Activated naive CD4-positive, alpha-beta T cell treated with anti-CD3 and anti-CD28 coated beads, Interleukin-2, amount 50 U/mL, for 72 hours (primary cell): ENCODE results near the gene RPL4. TPM values are rescaled to one million over a fixed set of nuclear protein-coding genes. Genes with fewer than 3 reads are reported as not detected.

Experiments used
- ATAC-seq, 2 donors: fragments of 150-1000 bp; cut with Tn5 transposase; 2 replicates each; pipeline ENCODE4 v1.10.0; 2021; ENCODE audit warnings: mild to moderate bottlenecking in 2 of 2, moderate library complexity in 2 of 2
- DNase-seq, 2 donors: peaks; one replicate each; pipeline ENCODE4 v3.0.0; 2021 to 2022; ENCODE audit warnings: low spot score in 2 of 2
- H3K27ac Mint-ChIP-seq, 2 donors: one replicate each; pipeline ENCODE4 v1.8.0; 2022; ENCODE audit warnings: mild to moderate bottlenecking in 2 of 2, mixed read lengths in 2 of 2
- H3K36me3 Mint-ChIP-seq, 2 donors: one replicate each; pipeline ENCODE4 v1.8.0; 2022; ENCODE audit warnings: mixed read lengths in 2 of 2
- H3K9me3 Mint-ChIP-seq, 2 donors: one replicate each; pipeline ENCODE4 v1.8.0; 2022; ENCODE audit warnings: mixed read lengths in 2 of 2
- total RNA-seq, 2 donors: library from RNA; stranded (reverse); gene quantifications; one replicate each; pipeline ENCODE4 v1.2.3, GENCODE V29; 2022

The RPL4 gene
- total RNA-seq, 2 donors from 2014 or later = 3,813 to 4,802 TPM

DNA sequence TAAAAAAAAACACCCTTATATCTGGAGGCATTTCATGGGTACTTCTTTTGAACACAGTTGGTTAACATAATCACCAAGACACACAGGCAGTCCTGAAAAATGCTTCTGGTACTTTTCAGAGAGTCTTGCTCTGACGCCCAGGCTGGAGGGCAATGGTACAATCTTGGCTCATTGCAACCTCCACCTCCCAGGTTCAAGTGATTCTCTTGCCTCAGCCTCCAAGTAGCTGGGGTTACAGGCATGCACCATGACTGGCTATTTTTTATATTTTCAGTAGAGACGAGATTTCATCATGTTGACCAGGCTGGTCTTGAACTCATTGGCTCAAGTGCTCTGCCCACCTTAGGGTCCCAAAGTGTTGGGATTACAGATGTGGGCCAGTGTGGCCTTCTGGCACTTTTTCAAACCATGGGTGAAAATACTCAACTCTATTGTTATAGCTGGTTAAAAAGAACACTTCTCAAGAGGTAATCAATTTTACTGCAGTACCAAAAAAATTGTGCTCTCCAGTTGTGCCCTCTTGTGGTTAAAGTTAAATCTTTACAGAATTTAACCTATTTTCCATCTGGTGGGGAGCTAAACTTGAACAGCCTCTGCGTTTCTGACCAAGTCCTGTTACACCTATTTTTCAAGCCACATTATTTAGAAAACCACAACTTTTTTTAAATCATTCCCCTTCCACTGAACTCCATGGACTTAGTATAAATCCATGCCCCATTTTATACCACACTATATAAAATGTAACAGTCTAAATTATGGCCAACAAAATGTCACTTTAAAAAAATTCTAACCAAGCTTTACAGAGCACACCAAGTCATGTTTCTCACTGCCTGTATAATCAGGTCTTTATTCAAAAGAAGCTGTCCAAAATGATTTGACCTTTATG, 5.9 kb downstream of the RPL4 start:
- ATAC-seq = no peak
- H3K27ac Mint-ChIP-seq = peak overlapping the region; percentile 97 to 98
- H3K9me3 Mint-ChIP-seq = no peaks in the 10 kb centered on the region
- DNase-seq = no peak
- H3K36me3 Mint-ChIP-seq = peaks cover 42 to 49% of the 10 kb centered on the region in 2 donors

DNA sequence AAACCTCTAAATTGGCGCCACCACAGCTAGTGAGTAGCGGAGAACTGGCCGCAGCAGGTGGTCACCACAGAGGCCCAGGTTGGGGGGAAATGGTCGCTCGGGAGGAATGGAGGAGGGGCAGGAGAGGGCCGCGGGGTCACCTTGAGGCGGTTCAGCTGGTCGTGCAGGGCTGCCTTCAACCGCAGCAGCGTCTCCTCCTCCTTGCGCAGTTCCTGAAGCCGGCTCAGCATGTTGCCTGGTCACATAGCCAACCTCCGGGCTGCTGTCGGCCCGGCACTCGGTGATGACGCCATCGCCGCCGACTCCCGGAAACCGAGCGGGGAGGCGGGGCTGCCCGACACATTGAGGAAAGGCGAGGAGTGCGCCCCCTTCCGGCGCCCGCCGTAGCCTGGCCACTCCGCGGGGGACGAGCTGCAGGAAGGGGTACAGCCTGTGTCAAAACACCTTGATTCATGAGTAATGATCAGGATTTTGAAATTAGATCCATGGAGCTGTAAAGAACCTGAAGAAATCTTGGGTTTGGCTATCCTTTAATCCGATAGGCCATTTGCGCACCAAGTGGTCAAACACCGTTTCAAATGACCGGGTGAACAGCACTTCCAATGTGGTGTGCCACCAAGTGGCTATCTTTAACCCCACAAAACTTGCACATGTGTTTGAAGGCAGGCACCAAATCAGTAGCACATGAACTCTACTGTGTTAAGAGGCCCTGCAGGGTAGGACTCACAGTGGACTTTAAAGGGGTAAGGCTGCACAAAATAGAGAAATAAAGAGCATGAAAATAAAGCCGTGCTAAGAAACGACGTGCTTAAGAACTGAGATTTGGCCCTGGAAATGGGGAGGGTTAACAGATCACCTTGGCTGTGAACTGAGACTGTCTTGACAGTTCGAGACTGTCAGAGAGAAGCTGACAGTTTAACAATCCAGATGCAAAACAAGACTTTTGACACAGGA, 6.9 kb downstream of the RPL4 start, which contains the start of gene SNAPC5:
SNAPC5 (minus strand) TSS at position 261 of the 954 bp plus-strand sequence; CDS start at position 230, 31 bp downstream.
- Mint-ChIP-seq H3K27ac (peak within 1 kb of the TSS; percentile 97 to 98), H3K9me3 (no peaks in the 10 kb centered on the region), H3K36me3 (peaks cover 32 to 39% of the 10 kb centered on the region in 2 donors)
- ATAC-seq = peak; percentile 81 to 93
- DNase-seq = peak; percentile 95 to 100

DNA sequence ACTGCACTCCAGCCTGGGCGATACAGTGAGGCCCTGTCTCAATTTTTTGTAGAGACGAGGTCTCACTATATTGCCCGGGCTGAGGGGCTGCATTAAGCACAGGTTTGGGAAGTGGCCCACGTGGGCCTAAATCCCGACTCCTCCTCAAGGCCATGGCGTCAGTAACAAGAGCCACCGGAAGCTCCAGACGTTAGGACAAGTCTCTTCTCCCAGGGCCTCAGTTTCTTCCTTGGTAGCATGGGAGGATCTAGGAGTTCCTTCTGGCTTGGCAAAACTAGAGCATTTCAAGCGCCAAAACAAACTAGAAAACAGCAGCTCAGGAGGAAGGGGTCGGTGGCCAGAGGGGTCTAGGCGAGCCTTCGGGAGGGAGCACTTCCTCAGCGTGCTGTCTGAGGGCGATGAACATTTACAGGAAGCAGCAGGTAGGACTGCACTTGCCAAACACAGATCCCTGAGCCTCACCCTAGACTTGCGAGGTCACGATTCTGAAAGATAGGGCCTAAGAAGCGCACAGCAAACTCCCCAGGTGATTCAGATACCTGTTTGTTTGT, 7.6 kb downstream of the RPL4 start:
- H3K36me3 Mint-ChIP-seq = peaks cover 29 to 32% of the 10 kb centered on the region in 2 donors

DNA sequence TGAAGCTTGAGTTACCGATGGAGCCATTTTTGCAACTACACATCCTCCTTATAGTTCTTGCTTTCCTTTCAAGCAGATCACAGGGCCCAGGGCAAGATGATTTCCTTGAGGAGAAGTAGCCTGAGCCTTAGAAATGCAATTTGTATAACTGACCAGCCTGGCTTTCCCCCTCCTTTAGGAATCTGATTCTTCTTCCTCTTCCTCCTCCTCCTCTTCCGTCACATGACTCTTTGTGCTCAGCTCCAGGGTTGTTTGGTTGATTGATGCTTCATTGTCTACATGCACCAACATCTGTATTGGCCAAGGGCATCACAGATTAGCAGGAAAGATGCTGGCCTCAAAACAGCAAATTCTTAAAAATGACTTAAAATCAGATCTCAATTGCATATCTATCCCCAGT, 10.4 kb downstream of the RPL4 start:
- ATAC-seq = no peak
- no peaks in the 10 kb centered on the region for H3K9me3 Mint-ChIP-seq
- peaks cover 11 to 20% of the 10 kb centered on the region in 2 donors for H3K36me3 Mint-ChIP-seq
- peak overlapping the region; percentile 0 to 83 for H3K27ac Mint-ChIP-seq
- DNase-seq = no peak

More for the DNA sequence above, 7.6 kb downstream of the RPL4 start:
- Mint-ChIP-seq H3K27ac (peak overlapping the region; percentile 97 to 98), H3K9me3 (no peaks in the 10 kb centered on the region)
- DNase-seq (no peak), ATAC-seq (peak; percentile 34 to 37)

DNA sequence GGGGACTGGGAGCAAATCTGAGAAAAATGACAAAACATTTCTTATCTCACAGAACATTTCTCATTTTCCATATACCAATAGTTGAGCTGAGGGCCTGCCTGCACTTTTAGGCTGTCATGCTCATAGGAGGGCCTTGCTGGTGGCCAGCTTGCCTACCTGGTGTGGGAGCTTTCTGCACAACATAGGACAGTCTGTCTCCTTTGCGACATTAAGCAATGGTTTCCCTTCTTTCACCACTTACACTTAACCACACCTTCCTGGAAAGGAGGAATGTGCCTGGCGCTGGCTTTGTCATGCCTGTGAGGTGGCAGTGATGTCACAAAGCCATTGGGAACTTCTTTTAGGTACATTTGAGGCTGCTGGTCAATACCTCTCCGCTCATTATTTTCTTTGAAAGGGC, 12.8 kb downstream of the RPL4 start:
- no peak for ATAC-seq
- Mint-ChIP-seq H3K27ac (no peak overlapping the region), H3K36me3 (peaks cover 1 to 18% of the 10 kb centered on the region in 2 donors), H3K9me3 (no peaks in the 10 kb centered on the region)
- DNase-seq = no peak

DNA sequence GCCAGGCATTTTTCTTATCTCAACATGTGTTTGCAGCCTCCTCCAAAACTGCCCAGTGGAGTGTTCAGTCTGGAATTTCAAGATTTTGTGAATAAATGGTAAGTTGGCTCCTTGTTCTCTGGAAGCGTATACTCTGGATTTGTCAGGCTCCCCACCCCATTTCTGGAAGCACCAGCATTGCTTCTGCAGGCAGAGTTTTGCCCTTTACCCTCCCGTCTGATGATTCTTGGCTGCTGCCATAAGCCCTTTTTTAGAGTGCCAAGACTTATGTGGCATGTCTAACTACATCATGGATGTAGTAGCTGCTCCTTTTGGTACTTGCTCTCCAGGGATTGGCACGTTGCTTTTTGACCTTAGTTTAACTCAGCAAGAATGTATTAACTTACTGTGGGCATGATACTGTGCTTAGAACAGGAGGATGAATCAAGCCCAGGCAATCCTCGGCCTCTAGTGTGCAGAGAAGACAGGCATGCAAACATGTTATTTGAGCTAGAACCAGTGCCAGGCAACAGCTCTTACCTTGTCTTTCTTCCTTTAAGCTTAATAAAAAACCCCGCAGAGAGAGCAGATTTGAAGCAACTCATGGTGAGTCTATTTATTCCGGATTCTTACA, 15.4 kb downstream of the RPL4 start:
- ATAC-seq = no peak
- no peak for DNase-seq
- Mint-ChIP-seq H3K9me3 (no peaks in the 10 kb centered on the region), H3K36me3 (peaks cover 0 to 7% of the 10 kb centered on the region in 2 donors), H3K27ac (peak overlapping the region; percentile 44 to 46)

DNA sequence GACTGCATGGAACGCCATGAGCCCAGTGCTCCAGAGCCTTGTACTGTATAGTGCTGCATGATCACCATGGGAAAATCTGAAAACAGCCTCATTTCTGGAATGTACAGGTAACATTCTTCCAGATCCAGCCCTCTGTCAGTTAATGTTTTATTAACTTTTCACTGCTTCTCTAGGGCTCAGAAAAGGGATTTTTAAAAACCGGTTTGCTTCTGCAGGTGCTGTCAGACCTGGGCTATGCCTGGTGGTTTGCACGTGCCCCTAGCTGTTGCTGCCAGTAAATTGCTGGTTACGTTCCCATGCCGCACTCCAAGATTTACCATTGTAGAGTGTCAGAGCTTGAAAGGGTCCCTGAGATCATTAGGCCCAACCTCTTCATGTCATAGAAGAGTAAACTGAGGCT, 16.1 kb downstream of the RPL4 start:
- Mint-ChIP-seq H3K9me3 (no peaks in the 10 kb centered on the region), H3K36me3 (peaks cover 0 to 4% of the 10 kb centered on the region in 2 donors), H3K27ac (peak overlapping the region in 1 of 2 donors; percentile 81)
- DNase-seq (no peak), ATAC-seq (no peak)

DNA sequence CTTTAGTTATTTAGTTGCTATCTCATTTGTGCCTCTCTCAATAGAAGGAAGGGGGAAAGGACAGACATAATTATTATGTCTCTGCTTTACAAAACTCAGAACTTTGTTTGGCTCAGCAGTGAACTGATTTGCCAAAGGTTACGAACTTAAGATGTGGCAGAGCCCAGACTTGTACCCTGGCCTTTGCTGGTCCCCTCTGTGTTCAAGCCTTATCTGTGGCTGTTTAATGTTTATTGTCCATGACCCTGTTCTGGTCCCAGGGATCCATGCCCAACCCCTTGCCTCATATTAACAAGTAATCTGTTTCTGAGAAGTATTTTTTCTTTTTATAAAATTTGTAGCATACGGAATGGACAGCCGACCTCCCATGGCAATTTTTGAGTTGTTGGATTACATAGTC, 17.8 kb downstream of the RPL4 start:
- peak overlapping the region; percentile 29 to 53 for H3K27ac Mint-ChIP-seq
- no peak for ATAC-seq
- no peaks in the 10 kb centered on the region for H3K9me3 Mint-ChIP-seq
- DNase-seq = no peak
- H3K36me3 Mint-ChIP-seq = peaks cover 4 to 5% of the 10 kb centered on the region in 2 donors

DNA sequence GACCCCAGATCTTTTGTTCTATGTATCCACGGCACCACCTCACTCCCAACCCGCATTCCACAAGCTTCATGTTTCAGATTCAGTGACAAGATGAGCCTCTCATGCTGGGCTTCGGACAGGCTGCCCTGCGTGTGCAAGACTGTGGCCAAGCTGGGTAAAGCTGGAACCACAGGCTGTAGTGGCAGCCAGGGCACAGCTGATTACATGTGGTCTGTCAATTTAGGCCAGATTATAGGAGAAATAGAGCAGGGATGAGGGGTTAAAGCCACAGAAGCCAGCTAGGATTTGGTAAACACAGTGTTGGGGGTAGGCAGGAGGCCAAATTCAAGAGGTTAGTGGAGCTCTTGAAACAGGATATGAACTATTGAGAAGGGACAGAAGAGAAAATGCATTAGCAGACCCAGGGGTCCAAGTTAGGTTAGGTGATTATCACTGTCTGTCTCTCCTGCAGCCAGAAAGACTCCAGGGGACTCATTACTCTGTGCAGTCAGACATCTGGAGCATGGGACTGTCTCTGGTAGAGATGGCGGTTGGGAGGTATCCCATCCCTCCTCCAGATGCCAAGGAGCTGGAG, 20.0 kb downstream of the RPL4 start:
- Mint-ChIP-seq H3K27ac (peak overlapping the region; percentile 46 to 49), H3K9me3 (no peaks in the 10 kb centered on the region), H3K36me3 (peaks cover 4 to 17% of the 10 kb centered on the region in 2 donors)
- no peak for ATAC-seq
- no peak for DNase-seq

DNA sequence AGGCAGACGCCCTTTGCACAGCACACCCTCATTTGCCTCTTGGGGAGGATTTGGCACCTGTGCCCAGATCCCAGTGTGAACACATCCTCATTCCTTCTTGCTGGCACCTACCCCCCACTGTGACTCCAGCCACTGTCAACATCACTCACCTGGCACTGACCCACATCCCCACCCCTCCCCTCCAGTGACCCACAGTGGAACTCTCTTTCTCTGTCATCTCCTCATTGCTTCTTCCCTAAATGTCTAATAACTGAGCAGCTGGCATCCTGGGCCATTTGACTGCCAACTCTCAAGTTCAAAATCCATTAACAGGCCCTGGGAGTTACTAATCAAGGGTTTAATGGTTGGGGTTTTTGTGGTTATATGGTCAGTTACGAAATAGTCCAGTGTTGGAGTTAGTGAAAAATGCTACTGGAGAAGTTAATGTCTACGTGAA, 21.5 kb downstream of the RPL4 start:
- Mint-ChIP-seq H3K36me3 (peaks cover 2 to 21% of the 10 kb centered on the region in 2 donors), H3K9me3 (no peaks in the 10 kb centered on the region), H3K27ac (peak overlapping the region in 1 of 2 donors; percentile 29)
- ATAC-seq (no peak), DNase-seq (no peak)

DNA sequence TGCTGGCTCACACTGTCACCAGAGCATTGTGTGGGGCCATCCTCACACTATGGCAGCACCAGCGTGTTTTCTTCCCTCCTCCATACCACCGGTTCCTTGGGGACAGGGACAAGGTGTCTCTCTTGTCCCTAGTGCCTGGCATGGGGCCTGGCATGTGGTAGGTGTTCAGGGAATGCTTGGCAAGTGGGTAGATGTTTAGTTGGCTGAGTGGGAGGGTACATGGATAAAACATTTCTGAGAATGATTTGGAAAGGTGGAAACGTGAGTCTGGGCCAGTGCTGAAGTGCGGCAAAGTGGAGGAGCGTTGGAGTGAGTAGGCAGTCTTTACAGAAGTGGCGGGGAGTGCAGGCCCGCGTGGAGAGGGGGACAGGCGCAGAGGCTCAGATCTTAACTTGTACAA, 22.1 kb downstream of the RPL4 start:
- H3K9me3 Mint-ChIP-seq = no peaks in the 10 kb centered on the region
- peaks cover 0 to 21% of the 10 kb centered on the region in 2 donors for H3K36me3 Mint-ChIP-seq
- DNase-seq = no peak
- no peak for ATAC-seq
- peak overlapping the region; percentile 2 to 5 for H3K27ac Mint-ChIP-seq

DNA sequence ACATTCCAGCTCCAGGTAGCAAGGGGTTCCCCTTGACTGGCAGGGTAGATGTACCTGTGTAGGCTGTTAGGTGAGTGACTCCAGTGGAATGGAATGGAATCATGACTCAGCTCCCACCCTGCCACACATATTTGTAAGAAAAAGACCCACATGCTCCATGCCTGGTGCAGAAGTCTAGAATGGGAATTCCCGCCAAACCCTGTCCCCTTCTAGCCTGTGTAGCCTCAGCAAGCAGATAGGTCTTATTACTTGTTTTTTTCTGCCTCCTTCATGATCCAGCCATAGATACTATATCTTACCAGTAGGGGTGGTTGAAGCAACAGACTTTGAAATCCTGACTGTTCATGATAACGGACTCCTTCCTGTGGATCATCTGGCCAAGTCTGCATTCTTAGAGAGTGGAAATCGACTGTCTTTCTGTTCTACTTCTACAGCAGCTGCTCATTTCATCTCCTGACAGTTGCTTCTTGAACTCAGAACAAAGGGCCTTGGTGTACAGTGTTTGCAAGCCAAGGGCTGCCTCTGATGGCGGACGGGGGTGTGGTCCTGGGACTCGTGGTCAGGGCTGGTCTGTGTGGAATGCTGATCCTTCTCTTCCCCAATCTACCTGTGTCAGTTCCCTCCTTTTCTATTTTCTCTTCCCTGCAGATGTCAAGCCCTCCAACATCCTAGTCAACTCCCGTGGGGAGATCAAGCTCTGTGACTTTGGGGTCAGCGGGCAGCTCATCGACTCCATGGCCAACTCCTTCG, 23.4 kb downstream of the RPL4 start:
- ATAC-seq (no peak), DNase-seq (no peak)
- Mint-ChIP-seq H3K36me3 (peaks cover 0 to 21% of the 10 kb centered on the region in 2 donors), H3K9me3 (no peaks in the 10 kb centered on the region), H3K27ac (peak overlapping the region; percentile 31 to 68)

DNA sequence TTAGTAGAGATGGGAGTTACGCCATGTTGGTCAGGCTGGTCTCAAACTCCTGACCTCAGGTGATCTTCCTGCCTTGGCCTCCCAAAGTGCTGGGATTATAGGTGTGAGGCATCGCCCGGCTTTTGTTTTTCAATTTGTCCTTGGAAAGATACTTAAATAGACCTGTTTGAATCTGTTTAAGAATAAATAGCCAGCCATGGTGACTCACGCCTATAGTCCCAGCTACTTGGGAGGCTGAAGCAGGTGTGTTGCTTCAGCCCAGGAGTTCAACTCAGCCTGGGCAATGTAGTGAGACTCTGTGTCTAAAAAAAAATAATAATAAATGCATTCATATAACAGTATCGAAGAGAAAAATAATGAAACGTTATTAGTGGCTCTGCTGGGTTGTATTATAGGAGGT, 24.4 kb downstream of the RPL4 start:
- peaks cover 0 to 26% of the 10 kb centered on the region in 2 donors for H3K36me3 Mint-ChIP-seq
- no peaks in the 10 kb centered on the region for H3K9me3 Mint-ChIP-seq
- ATAC-seq (no peak), DNase-seq (no peak)
- H3K27ac Mint-ChIP-seq = peak overlapping the region; percentile 68 to 87

DNA sequence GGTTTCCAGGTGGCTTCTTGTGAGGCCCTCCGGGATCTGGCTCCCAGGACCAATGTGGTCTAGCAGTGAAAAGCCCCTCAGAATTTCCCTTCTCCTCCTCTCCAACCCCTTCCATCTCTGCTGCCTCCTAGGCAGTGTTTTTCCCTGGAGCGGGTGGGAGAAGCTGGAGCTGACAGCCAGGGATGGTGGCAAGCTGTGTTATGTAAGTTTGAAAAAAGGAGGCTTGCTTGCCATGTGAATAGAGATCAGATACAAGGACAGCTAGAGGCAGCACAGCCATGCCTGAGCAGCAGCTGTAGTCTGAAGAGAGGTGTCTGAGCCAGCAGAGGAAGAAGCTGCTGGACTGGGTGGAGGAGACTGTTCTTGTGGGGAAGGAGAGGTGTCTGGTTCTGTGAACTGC, 27.6 kb downstream of the RPL4 start:
- no peak for ATAC-seq
- Mint-ChIP-seq H3K36me3 (peaks cover 0 to 21% of the 10 kb centered on the region in 2 donors), H3K9me3 (no peaks in the 10 kb centered on the region), H3K27ac (peak overlapping the region in 1 of 2 donors; percentile 68)
- DNase-seq = no peak

DNA sequence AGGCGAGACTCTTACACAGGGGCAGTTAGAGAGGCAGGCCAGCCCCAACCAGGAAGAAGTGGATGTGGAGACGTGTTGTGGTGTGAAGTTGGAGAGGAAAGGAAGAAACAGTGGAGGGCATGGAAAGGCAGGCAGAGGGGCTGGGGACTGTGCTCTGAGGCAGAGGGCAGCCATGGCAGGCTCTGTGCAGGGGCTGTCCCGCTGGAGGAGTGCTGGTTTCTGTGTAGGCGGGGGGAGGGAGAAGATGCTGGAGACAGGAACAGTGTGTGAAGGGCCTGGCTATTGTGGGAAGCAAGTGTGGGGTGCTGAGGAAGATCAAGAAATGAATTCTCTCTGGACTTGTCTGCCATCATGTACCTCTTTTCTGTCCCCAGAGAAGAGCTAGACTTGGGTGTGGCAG, 28.1 kb downstream of the RPL4 start:
- Mint-ChIP-seq H3K9me3 (no peaks in the 10 kb centered on the region), H3K27ac (peak overlapping the region; percentile 68 to 98), H3K36me3 (peaks cover 0 to 19% of the 10 kb centered on the region in 2 donors)
- no peak for DNase-seq
- peak in 1 of 2 donors; percentile 77 for ATAC-seq
